Stimulated activated CD4-positive, alpha-beta T cell treated with anti-CD3 and anti-CD28 coated beads, Interleukin-12 subunit alpha, Interleukin-12 subunit beta, amount 100 ng/mL, for 48 hours (primary cell): Measurements from ENCODE around the gene PPM1M.

ENCODE experiments used
- DNase-seq, 3 donors: peaks; one replicate each; pipeline ENCODE4 v3.0.0-alpha.2; 2020; ENCODE audit warnings: low read depth in 2 of 3, low spot score in 1 of 3

The PPM1M gene

DNA sequence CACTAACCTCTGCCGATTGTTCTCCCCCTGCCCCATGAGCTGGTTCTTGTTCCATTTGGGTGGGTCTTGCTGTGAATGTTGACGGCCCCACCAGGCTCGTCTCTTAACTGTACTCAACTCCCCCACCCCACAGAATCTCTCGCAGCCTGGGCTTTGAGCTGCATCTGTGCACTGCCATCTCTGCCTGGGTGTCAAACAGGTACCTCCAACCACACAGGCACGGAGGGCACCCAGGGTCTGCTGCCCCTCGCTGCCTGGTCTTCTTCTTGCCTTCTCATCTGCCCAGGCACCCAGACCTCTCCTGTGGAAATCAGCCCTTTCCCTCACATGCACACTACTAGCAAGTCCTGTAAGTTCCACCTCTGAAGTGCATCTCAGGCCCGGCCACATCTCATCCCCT, 30.2 kb upstream of the PPM1M start:
- DNase-seq = no peak

DNA sequence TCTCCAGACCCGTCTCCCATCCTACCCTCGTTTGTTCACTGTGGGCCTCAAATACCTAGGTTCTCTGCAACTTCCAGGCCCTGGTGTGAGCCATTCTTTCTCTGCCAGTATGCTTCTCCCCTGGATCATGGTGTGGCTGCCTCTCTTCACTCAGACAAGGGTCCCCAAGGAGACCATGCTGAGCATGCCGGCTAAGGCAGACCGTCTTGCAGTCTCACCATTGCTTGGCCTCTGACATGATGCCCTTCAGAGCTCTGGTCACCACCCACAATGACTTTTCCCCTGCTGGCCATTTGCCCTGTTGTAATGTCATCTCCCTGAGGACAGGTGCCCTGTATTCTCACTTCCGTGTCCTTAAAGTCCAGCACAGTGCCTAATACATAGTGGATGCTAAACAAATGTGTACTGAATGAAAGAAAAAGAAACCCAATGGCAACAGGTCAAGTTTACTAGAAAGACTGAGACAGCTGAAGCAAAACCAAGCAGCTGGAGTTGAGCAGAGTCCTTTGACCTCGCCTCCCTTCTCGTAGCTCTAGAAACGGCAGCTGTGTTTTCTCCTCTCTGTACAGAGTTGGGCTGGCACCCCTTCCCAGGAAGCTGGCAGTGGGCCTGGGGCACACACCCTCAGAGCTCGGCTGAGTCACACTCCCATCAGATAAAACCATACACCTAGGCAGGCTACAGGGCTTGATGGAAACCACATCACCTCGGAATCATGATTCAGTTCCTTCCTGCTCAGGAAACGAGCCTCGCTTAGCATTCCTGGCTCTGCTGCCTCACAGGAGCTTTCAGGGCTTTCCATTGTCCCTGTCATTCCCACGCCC, 28.8 kb upstream of the PPM1M start:
- DNase-seq = no peak

DNA sequence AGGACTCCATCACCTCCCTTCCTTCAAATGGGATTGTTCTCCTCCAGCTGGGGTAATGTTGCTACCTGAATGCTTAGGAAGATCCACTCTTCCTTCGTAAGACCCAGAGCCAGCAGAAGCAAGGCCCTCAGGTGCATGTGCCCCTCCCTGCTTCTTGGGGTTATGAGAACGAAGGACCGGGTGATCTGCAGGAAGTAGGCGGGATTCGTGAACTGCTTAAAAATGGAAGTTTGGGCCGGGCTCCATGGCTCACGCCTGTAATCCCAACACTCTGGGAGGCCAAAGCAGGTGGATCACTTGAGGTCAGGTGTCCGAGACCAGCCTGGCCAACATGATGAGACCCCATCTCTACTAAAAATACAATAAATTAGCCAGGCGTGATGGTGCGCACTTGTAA, 28.2 kb upstream of the PPM1M start:
- DNase-seq = no peak

DNA sequence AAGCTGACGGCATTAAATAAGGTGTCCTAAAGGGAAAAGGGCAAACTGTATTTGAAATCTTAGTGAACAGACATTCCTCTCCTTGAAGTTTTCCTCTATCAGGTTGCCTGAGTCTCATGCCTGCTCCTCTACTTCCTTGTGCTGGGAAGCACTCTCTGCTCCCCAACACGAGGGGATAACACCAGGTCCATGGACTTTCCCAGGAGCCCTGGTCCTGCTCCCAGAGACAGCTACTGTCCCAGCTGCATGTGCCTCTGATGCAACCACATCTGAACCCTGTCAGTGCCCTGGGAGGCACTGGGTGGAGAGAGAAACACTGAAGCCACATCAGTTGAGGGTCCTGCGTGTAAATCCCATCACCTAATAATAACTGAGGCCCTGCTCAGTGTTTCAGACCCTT, 27.5 kb upstream of the PPM1M start:
- no peak for DNase-seq

DNA sequence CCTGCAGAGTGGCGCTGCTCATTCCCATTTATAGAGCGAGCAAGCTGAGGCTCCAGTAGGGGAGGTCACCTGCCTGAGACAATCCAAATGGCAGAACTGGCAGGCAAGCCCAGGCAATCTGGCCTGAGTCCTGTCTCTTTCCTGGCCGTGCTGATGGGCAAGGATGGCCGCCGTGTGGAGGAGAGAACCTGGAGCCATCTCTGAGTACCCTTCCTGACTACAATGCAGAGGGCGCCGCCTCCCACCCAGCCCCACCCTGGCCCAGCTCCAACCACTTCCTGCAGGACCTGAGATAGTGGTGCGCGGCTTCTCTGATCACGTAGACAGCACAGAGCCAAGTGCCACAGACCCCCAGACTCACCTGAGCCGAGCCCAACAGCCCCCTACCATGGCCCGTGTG, 27.1 kb upstream of the PPM1M start:
- DNase-seq = no peak

DNA sequence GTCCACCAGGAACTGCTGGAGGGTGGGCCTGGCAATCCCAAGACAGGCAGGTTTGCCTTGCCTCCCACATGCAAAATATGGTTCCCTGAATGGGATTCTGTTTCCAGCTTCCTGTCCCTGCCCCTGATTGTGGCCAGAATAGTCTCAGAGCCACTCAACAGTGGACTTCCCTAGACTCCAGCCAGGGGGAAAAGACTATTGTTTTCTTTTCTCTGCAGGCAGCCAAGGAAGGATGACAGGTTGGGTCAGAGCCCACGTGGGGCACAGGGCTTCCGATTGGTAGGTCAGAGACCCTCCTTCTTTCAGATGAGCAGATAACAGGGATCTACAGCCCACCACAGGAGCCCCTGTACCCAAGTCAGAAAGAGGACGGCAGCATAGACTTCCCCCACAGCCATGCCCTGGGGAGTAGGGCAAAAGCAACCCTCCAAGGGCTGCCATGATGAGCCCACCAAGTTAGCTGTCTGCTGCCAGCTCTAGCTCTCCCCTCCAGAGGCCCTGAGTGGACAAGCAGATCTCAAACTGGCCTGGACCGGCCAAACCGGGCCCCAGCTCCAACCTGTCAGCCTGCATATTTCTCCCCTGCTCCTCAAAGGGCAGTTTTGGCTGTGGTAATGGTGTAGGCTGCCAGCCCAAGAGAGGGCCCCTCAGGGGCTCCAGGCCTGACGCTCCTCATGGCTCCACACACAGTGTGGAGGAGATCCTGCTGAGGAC, 26.5 kb upstream of the PPM1M start:
- DNase-seq = no peak

DNA sequence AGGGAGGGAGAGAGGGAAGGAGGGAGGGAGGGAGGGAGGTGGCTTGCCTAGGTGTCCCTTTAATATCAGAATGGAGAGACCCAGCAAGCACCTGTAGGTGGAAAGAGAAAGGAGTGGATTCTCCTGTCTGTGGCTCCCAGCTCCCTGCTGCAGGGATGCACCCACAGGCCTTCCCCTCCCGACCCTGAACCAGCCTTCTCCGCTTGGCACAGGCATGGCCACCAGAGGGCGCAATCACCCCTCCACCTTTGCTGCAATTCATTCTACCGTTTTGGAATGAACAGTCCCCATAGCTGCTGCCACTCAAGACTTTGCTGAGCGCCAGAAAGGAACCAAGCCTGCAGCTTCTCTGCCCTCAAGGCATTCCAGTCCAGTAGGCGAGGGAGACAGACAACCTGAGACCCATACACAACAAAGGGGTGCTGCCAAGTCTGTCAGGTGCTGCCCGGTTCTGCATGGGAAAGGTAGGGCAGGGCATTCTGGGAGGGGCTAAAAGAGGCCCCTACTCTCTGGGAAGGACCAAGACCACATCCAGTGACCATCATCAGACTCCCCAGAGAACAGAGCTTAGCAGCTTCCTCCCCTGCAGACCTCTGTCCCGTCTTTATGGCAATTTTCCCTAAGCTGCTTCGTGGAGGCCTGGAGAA, 25.1 kb upstream of the PPM1M start:
- peak; percentile 84 to 94 (median 86) for DNase-seq

DNA sequence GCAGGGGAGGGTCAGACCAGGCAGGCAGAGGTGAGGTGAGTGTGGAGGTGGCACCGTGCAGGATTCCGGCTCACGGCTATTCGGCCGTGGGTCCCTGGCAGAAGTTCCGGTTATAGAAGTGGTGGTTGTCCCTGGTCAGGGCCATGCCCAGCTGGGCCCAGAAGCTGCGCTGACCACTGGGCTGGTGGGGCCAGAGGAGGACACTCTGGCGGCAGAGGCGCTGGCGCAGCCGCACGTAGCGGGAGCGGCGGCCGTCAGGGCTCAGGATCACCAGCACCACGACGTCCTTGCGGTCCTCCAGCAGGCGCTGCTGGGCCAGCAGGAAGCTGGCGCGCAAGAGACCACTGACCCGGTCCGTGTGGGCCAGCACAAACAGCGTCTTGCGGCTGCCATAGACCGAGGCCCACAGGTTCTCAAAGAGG, 24.4 kb upstream of the PPM1M start:
- DNase-seq = no peak

DNA sequence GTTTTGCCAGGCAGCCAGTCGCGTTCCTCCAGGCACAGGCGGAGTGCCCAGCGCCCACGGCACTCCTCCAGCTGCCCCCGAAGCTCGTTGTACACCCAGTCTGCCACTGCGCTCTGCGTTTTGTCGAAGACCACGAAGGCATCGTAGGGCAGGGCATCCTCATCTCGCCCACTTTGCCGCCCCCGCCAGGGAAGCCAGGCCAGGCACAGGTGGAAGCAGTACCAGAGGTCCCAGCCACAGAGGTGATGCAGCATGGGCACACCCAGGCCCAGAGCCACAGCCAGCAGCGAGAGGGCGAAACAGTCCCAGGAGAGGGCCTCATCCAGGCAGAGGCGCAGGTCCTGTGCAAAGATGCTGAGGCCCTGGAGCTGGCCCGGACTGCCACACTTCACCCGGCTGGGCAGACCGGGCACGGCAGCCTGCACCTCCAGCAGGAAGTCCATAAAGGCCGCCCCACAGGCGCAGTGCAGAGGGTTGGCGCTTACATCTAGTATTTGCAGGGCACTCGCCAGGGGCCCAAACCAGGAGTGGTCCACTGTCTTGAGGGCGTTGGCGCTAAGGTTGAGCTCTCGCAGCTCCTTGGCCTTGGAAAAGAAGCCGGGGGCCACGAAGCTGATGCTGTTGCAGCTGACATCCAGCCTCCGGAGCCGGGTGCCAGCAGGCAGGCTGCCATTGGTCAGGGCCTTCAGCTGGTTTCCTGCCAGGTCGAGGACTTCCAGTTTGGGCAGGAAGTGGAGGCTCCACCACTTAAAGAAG, 23.8 kb upstream of the PPM1M start:
- DNase-seq = no peak

DNA sequence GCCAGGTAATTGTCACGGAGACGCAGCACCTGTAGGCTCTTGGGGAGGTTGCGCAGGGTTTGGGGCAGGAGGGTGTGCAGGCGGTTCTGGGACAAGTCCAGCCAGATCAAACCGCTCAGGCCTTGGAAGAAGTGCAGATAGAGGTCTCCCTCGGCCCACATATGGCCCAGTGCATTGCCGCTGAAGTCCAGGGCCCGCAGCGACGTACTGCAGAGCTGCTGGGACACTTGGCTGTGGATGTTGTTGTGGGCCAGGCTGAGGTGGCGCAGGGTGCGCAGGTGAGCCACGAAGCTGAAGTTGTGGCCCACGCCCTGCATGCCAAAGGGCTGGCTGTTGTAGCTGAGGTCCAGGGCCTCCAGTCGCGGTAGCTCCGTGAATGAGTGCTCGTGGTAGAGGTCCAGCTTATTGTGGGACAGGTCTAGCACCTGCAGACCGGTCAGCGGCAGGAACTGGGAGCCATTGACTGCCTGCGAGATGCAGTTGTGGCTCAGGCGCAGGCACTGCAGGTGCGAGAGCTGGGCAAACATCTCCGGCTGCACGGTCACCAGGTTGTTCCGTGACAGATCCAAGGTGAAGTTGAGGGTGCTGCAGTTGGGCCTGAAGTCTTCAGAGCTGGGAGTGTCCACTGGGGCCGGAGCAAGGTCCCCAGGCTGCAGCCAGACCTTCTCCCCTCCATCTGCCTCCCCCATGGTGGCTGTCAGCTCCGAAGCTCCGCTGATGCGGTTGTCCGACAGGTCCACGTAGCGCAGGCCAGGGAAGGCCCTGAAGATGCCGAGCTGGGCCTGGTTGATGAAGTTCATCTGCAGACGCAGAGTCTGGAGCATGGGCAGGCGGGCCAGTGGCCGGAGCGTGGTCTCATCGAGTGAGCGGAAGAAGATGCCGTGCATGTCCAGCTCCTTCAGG, 23.0 kb upstream of the PPM1M start:
- DNase-seq = no peak

DNA sequence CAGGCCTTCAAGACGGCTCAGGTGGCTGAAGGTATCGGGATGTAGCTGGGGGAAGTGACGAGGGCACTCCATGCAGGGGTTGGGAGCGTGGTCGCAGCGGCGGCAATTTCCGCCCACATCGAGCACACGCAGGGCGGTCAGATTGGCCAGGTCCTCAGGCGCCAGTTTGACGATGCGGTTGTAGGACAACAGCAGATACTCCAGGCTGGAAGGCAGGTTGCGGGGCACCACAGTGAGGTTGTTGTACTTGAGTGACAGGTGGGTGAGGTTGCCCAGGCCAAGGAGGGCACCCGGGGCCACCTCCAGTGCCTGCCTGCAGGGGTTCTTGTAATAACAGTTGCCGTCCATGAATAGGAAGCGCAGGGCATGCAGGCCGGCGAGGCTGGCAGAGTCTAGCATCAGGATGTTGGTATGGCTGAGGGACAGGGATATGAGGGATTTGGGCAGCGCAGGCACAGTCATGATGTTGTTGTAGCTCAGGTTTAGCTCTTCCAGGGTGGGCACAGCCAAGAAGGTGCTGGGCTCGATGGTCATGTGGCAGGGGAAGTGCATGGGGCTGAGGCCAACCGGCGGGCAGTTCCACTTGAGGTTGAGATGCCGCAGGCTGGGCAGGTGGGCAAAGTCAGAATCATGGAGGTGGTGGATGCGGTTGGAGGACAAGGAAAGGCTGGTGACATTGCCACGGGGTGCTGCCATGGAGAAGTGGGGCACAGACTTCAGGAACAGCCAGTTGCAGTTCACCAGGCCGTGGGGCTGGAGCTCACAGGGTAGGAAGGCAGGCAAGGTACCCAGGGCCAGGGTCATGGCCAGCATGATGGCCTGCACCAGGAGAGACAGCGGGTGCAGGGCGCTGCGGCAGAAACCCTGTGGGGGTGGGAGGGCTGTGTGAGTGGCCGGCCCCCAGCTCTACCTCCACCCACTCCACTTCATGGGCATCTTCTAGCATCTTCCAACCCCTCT, 21.8 kb upstream of the PPM1M start:
- no peak for DNase-seq

DNA sequence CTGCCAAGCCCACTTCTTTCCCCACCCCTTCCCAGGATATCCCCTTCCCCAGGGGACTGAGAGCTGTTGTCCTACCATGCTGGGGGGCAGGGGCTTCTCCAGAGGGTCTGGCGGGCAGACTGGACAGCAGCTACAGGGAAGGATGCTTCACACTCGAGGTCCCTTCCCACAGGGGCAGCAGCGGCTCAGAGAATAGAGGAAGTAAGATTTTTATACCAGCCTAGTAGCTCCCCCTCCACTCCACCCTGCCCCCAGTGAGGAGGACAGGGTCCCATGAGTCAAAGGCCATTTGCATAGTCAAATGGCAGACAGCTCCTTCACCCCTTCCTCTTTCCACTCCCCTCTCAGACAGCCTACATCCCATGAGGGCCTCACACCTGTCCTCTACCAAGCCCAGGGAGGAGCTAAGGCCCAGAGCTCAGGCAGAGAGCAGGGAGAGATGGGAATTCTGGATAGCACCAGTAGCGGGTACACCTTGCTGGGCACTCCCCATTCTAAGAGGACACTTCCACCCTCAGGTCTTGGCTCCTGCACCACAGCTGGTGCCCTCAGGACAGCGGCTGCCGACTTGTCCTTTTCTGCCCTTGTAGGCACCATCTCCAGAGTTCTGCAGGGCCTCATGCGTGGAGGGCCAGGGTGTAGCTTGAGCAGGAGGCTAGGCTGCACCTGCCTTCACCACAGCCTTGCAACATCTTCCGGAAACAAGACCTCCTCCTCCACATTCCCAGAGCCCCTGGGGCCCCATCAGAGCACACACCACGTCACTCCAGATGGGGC, 19.9 kb upstream of the PPM1M start, which contains the start of gene TLR9:
Gene TLR9 (minus strand): TSS at position 194 of the 777 bp plus-strand sequence. CDS start 116 bp downstream, at position 78.
- DNase-seq = no peak

DNA sequence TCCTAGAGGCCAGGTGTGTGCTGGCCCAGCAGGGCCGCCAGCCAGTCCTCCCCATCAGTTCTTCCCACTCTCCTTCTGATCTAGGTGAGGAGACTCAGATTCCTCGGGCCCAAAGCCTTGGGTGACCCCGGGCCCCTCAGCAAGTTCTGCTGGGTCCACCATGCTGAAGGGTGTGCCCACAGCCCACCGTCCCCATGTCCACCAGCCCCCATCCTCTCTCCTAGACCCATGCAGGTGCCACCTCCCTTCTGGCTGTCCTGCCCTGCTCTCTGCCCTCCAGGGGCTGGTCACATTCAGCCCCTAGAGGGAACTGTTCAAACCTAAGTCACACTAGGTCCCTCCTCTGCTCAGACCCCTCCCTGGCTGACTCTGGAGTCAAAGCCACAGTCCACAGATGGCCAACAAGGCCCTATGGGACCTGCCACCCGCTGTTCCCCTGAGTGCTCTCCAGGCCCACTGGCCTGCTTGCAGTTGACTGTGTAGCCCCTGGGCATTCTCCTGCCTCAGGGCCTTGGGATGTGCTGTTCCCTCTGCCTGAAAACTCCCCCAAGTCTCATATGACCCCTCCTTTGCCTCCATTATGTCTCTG, 19.2 kb upstream of the PPM1M start:
- DNase-seq = no peak

DNA sequence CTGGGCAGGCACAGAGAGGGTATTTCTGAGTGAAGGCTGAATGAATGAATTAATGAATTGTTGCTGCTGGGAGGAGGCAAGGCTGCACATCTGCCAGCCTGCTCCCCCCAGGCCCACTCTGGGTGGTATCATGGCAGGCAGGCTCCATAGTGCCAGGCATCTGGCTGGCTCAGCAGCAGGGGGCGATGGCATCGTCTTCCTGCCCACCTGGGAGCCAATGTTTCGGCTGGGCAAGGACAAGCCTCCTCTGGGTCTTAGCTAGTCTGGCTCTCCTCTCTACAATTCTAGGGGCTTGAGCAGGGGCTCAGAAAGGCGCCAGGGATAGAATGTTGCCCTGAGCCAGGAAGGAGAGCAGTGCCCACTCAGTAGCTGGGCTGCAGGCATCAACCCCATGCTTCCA, 18.4 kb upstream of the PPM1M start:
- no peak for DNase-seq

DNA sequence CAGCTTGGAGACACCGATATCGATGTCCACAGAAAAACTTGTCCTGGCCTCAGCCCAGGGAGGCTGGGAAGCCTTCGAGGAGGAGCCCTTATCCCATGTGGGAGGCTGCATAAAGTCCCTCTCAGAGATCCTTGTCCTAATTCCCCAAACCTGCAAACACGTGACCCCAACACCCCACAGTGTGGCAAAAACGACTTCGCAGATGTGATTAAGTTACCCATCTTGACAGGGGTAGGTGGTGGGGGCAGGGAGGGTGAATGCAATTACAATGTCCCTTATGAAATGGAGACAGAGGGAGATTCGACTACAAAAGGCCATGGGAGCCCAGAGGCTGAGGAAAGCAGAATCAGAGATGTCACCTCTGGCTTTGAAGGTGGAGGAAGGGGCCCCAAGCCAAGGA, 17.8 kb upstream of the PPM1M start:
- no peak for DNase-seq

DNA sequence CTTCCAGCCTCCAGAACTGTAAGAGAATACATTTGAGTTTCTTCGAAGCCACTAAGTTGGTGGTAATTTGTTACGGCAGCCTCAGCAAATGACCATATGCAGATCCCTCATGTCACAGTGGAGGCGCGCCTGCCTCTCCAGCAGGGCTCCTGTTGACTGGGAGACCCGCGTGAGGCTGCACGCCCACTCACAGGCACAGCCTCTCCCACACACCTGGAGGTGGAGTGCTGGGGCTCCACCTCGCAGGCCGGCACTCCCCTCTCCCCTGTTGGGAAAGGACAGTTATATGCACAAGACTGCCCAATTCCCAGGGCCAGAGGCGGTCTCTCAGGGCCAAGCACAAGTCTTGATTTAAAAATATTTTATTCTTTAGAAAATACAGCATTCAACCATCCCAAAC, 17.3 kb upstream of the PPM1M start:
- DNase-seq = no peak

DNA sequence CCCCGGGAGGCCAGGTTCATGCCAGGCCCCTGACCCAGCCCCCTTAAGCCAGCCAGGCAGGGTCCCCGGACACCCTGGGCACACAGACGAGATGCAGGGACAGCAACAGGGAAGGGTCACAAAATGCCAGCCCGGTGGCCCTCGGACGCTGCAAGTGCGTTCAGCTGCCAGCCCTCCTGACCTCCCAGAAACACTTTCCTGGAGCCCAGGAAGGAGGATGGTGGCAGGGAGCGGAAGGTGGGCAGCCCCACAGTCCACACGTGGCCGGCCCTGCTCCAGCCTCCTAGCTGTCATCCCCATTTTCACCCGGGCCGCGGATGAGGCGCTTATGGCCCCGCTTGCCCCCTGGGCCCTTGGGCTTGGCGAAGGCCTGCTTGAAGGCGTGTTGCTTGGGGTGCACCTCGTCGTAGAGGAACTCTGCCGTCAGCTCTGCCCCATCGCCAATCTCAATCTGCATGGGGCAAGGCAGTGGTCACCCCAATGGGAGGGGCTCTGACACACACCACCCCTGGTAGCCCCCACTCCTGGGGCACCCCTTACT, 16.7 kb upstream of the PPM1M start:
- DNase-seq = no peak

DNA sequence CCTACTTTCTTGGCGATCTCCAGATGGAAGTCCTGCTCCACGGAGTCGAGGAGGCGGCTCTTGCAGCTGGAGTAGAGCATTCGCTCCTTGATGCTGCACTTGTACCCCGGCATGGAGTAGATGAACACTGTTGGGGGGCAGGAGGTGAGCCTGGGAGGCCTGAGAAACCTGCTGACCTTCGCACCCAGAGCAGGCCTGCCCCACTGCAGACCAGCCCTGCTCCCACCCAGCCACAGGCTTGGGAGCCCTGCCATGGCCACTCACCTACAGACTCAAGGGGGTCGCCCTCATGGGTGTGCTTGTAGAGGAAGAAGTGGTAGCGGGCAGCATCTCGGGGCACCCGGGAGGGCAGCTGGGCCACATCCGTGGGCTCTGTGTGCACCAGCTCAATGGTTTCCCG, 15.9 kb upstream of the PPM1M start:
- no peak for DNase-seq
